Measurements from ENCODE around the gene GNE. TPM values are rescaled to one million over a fixed set of nuclear protein-coding genes. Genes with fewer than 3 reads are reported as not detected.

Gene GNE
- total RNA-seq, 1 experiment from 2014 or later = 27.9 TPM

DNA sequence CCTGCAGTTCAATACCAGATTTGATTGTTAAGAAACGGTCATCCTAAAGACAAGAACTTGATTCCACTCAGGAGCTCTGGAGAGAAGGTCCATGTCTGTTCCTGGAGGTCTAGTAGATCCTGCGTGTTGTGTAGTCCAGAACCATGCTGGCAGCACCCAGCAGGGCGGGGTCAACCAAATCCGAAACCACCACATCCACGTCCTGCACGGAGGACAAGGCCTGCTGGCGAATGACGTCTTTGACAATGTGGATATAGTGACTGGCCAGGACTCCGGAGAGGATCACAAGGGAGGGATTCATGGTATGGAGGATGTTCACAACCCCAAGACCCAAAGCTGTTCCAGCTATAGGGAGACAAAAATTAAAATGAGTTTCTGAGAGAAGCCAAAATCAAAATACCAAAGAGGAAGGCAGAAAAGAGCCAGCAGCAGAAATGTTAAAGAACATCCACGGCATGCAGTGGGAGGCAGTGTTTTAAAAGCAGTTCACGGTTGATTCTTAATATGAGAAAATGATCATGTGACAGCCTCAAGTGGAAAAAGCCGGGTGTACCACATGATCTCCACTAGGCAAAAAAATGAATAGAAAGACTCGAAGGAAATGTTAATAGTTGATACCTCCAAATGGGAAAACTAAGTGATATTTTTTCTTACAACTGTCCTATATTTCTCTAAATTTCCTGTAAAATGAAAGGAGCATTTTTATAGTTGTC is 40.8 kb downstream of the GNE start:
- in situ Hi-C loops (cut with HindIII; ENCODE audit: low pct_unique_long_range_greater_than_20kb, low sequenced_read_pairs) = no loop called here
- no peak for DNase-seq (ENCODE audit: low read depth)

DNA sequence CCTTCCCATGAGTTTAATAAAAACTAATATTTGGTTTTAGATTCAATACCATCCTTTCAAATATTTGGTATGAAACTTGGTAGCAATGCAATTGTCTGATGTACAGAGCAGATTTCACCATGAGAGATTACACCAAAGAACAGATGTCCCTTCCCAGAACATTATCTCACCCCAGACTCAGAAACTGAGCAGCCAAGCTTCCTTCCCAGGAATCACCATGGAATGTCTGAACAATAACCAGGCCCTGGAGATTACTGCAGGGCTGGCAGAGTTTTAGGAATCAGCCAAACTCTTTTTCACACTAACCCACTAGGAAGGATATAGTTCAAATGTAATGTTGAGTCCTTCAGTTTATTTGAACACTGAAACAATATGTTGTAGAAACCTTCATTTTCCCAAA is 43.7 kb downstream of the GNE start:
- no peak for DNase-seq (ENCODE audit: low read depth)
- in situ Hi-C loops (cut with HindIII; ENCODE audit: low pct_unique_long_range_greater_than_20kb, low sequenced_read_pairs) = no loop called here

DNA sequence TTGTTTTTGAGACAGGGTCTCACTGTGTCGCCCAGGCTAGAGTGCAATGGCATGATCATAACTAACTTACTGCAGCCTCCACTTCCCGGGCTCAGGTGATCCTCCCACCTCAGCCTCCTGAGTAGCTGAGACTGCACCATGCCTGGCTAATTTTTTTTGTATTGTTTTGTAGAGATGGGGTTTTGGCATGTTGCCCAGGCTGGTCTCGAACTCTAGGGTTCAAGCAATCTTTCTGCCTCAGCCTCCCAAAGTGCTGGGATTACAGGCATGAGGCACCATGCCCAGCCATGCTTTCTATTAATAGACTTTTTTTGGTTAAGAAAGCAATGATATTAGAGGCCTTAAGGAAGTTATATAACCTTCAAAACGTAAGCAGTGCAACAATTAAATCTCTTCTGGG is 44.3 kb downstream of the GNE start:
- no peak for DNase-seq (ENCODE audit: low read depth)
- in situ Hi-C loops (cut with HindIII; ENCODE audit: low pct_unique_long_range_greater_than_20kb, low sequenced_read_pairs) = no loop called here

- in situ Hi-C loops (cut with HindIII; ENCODE audit: low pct_unique_long_range_greater_than_20kb, low sequenced_read_pairs) = no loop called here
- DNase-seq (ENCODE audit: low read depth) = no peak
These were observed 44.9 kb downstream of the GNE start for GRCh38 chr9:36213387-36213786.

- in situ Hi-C loops (cut with HindIII; ENCODE audit: low pct_unique_long_range_greater_than_20kb, low sequenced_read_pairs) = no loop called here
These were observed 46.7 kb downstream of the GNE start for GRCh38 chr9:36211510-36211909.

DNA sequence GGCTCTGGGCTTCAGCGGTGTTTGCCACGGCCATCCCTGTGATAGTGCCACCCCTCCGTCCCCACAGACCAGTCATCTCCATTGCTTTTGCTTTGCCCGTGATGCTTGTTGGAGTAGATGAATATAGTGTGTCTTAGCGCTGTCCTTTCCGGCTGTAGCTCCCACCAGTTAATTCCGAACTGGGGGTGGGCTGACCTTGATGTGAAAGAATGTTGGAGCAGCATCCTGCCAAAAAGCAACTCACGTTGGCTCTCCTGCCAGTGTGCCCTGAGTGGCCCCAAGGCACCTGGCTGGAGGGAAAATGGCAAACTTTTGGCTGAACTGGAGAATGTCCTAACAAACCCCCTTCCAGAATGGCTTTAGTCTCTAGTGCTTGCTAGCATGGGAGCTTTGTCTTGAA is 47.5 kb downstream of the GNE start:
- no peak for DNase-seq (ENCODE audit: low read depth)
- in situ Hi-C loops (cut with HindIII; ENCODE audit: low pct_unique_long_range_greater_than_20kb, low sequenced_read_pairs) = no loop called here

More at GRCh38 chr9:36211510-36211909, 46.7 kb downstream of the GNE start:
- DNase-seq (ENCODE audit: low read depth) = no peak

GRCh38 chr9:36208521-36209253 is 49.6 kb downstream of the GNE start:
- in situ Hi-C loops (cut with HindIII; ENCODE audit: low pct_unique_long_range_greater_than_20kb, low sequenced_read_pairs) = no loop called here
- no peak for DNase-seq (ENCODE audit: low read depth)

- in situ Hi-C loops (cut with HindIII; ENCODE audit: low pct_unique_long_range_greater_than_20kb, low sequenced_read_pairs) = no loop called here
- DNase-seq (ENCODE audit: low read depth) = no peak
These were observed 50.7 kb downstream of the GNE start for GRCh38 chr9:36207546-36208012.

DNA sequence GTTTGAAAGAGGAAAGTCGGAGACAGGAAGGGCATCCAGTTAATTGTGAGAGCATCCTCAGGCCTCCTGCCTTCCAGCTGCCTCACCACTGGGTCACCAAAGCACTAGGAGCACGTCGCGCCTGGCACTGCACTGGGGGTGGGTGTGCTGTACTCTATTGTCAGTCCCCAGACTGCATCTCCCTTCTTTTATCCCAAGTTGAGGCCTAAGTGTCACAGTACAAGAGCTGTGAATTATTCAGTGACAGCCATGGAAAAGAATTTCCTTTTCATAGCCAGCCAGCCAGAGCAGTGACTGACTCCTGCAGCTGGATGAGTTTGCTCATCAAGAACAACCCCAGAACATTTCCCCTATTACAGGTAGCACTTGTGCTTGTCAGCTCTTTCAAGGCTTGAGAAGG is 51.2 kb downstream of the GNE start:
- DNase-seq (ENCODE audit: low read depth) = no peak
- in situ Hi-C loops (cut with HindIII; ENCODE audit: low pct_unique_long_range_greater_than_20kb, low sequenced_read_pairs) = no loop called here

GRCh38 chr9:36204906-36205547 is 53.2 kb downstream of the GNE start:
- DNase-seq (ENCODE audit: low read depth) = no peak
- in situ Hi-C loops (cut with HindIII; ENCODE audit: low pct_unique_long_range_greater_than_20kb, low sequenced_read_pairs) = no loop called here

GRCh38 chr9:36194326-36195000 is 63.8 kb downstream of the GNE start:
- no peak for DNase-seq (ENCODE audit: low read depth)
- in situ Hi-C loops (cut with HindIII; ENCODE audit: low pct_unique_long_range_greater_than_20kb, low sequenced_read_pairs) = no loop called here

DNA sequence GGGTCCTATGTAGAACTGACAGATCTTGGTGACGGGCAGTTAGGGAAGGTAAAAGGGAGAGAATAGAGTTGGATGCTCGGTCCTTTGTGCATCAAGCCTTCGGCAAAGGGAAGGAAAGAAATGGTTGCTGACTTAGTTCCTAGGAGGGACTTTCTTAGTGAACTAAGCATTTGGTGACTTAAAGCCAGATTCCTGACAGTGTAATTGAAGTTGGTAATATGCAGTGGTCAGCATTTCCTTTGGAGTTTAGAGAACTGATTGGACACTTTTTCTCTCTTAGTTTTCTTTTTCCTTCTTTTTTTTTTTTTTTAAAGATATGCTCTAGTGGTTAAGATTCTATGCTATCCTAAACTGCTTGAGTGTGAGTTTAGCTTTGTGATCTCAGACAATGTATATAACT is 65.2 kb downstream of the GNE start:
- in situ Hi-C loops (cut with HindIII; ENCODE audit: low pct_unique_long_range_greater_than_20kb, low sequenced_read_pairs) = no loop called here
- DNase-seq (ENCODE audit: low read depth) = no peak

DNA sequence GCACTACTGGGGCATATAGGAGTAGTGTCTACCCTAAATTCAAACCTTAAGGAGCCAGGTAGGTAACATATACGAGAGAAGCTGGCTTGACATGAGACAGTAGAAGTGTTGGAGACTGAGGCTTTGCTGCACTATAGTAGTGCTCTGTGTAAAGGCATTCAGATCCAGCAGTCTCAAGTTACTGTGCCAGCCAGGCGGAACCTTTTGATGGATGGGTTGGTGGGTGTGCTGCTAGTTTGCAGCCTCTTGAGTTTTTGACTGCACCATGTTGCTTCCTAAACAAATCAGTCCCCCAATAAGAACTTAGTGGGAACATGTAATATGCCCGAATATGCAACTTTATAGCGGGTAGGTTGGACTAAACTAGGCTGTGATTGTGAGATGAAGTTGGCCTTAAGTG is 66.1 kb downstream of the GNE start:
- in situ Hi-C loops (cut with HindIII; ENCODE audit: low pct_unique_long_range_greater_than_20kb, low sequenced_read_pairs) = no loop called here
- DNase-seq (ENCODE audit: low read depth) = no peak

- in situ Hi-C loops (cut with HindIII; ENCODE audit: low pct_unique_long_range_greater_than_20kb, low sequenced_read_pairs) = no loop called here
- DNase-seq (ENCODE audit: low read depth) = no peak
These were observed 66.6 kb downstream of the GNE start for GRCh38 chr9:36191686-36192085.

GRCh38 chr9:36191290-36191645 is 67.0 kb downstream of the GNE start:
- in situ Hi-C loops (cut with HindIII; ENCODE audit: low pct_unique_long_range_greater_than_20kb, low sequenced_read_pairs) = no loop called here

GRCh38 chr9:36190388-36191289 is 67.6 kb downstream of the GNE start, which contains the start of gene CLTA:
CLTA (plus strand) TSS chr9:36190921; CDS start chr9:36191057, 136 bp downstream.
- DNase-seq (ENCODE audit: low read depth) = peak; percentile 98
- in situ Hi-C loops (cut with HindIII; ENCODE audit: low pct_unique_long_range_greater_than_20kb, low sequenced_read_pairs) = no loop called here

More at GRCh38 chr9:36191290-36191645, 67.0 kb downstream of the GNE start:
- no peak for DNase-seq (ENCODE audit: low read depth)

- DNase-seq (ENCODE audit: low read depth) = peak; percentile 21
- in situ Hi-C loops (cut with HindIII; ENCODE audit: low pct_unique_long_range_greater_than_20kb, low sequenced_read_pairs) = no loop called here
These were observed 68.3 kb downstream of the GNE start for GRCh38 chr9:36189976-36190375.

GRCh38 chr9:36188212-36188611 is 70.0 kb downstream of the GNE start:
- in situ Hi-C loops (cut with HindIII; ENCODE audit: low pct_unique_long_range_greater_than_20kb, low sequenced_read_pairs) = no loop called here
- DNase-seq (ENCODE audit: low read depth) = no peak
